Dermis microvascular lymphatic vessel endothelial cell (primary cell): ENCODE results near the gene RASGRF2. TPM values are rescaled to one million over a fixed set of nuclear protein-coding genes. Genes with fewer than 3 reads are reported as not detected.

Experiments
- DNase-seq, 2 donors: peaks; one replicate each; pipeline versions ENCODE4 v3.0.0 to v3.0.0-alpha.2; 2010; ENCODE audit warnings: low read depth in 2 of 2
- total RNA-seq: library from RNA; depleted of rRNA; stranded (reverse); fragments of >200 nt; gene quantifications from 2 replicates; pipeline ENCODE4 v1.2.1, GENCODE V29; 2014

Gene RASGRF2
- total RNA-seq, 1 donor from 2014 or later = 23.2 TPM

GRCh38 chr5:81166430-81166829 lies 206.3 kb downstream of the RASGRF2 start:
- DNase-seq = no peak

GRCh38 chr5:81167078-81167477 lies 206.9 kb downstream of the RASGRF2 start:
- DNase-seq = no peak

GRCh38 chr5:81167544-81167943 lies 207.4 kb downstream of the RASGRF2 start:
- no peak for DNase-seq

- no peak for DNase-seq
Measured at GRCh38 chr5:81169924-81170323, 209.8 kb downstream of the RASGRF2 start.

GRCh38 chr5:81171769-81172168 lies 211.6 kb downstream of the RASGRF2 start:
- DNase-seq = peak; percentile 24 to 38

- DNase-seq = no peak
Measured at GRCh38 chr5:81172710-81173109, 212.5 kb downstream of the RASGRF2 start.

GRCh38 chr5:81177061-81177460 lies 216.9 kb downstream of the RASGRF2 start:
- no peak for DNase-seq

- DNase-seq = no peak
Measured at GRCh38 chr5:81179959-81180358, 219.8 kb downstream of the RASGRF2 start.

GRCh38 chr5:81180780-81181460 lies 220.8 kb downstream of the RASGRF2 start:
- DNase-seq = no peak

GRCh38 chr5:81181576-81182316 lies 221.6 kb downstream of the RASGRF2 start:
- no peak for DNase-seq

GRCh38 chr5:81182396-81183390 lies 222.5 kb downstream of the RASGRF2 start:
- no peak for DNase-seq

- DNase-seq = no peak
Measured at GRCh38 chr5:81183811-81184748, 223.9 kb downstream of the RASGRF2 start.

GRCh38 chr5:81184749-81185110 lies 224.6 kb downstream of the RASGRF2 start:
- no peak for DNase-seq

GRCh38 chr5:81187885-81188284 lies 227.7 kb downstream of the RASGRF2 start:
- peak; percentile 11 to 52 for DNase-seq

GRCh38 chr5:81188962-81189361 lies 228.8 kb downstream of the RASGRF2 start:
- DNase-seq = no peak

GRCh38 chr5:81189875-81190498 lies 229.8 kb downstream of the RASGRF2 start:
- DNase-seq = no peak

- no peak for DNase-seq
Measured at GRCh38 chr5:81191726-81192372, 231.7 kb downstream of the RASGRF2 start.

GRCh38 chr5:81192373-81192750 lies 232.2 kb downstream of the RASGRF2 start:
- DNase-seq = no peak

- peak; percentile 36 to 68 for DNase-seq
Measured at GRCh38 chr5:81194633-81195334, 234.6 kb downstream of the RASGRF2 start.
